ENCODE data around the gene RFPL3. TPM values are rescaled to one million over a fixed set of nuclear protein-coding genes. Genes with fewer than 3 reads are reported as not detected.

RFPL3 gene
- total and polyA plus RNA-seq, 2 of the 13 experiments (the other 11 are each of a cell fraction or from before 2014, with no cell fraction given) = not detected

DNA sequence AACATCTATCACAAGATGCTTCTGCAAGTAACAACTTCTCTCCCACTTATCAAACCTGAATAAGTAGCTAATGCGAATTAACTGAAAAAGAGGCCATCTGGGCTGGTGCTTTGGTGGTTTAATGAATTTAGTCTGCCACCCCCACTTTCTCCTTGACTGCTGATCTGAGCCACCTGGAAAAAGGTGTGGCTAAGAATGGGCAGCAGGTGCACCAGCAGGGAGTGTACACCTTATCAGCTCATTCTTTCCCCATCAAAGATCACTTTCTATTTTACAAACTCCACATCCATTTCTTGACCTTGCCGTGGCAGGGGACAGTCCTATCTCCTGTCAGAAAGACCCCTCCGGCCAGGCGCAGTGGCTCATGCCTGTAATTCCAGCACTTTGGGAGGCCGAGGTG is 6.5 kb downstream of the RFPL3 start:
- Histone ChIP-seq H3K9ac (ENCODE audit: insufficient read depth, low read depth, low read length) (no peak overlapping the region), H3K4me1 (ENCODE audit: insufficient read depth, low read length) (no peaks in the 10 kb centered on the region), H3K4me3 (replicated peaks in 1 of 3; ENCODE audit: insufficient read depth in 1 of 3, low read depth in 2 of 3, low read length in 3 of 3) (no peak overlapping the region), H2AFZ (ENCODE audit: low read length) (no peak overlapping the region), H3K36me3 (replicated peaks in 1 of 2; ENCODE audit: control insufficient read depth in 1 of 2, insufficient read depth in 2 of 2, low read length in 2 of 2) (no peaks in the 10 kb centered on the region), H3K27ac (ENCODE audit: extremely low read length, insufficient read depth, low read length) (no peak overlapping the region), H3K79me2 (ENCODE audit: insufficient read depth, low read length) (no peaks in the 10 kb centered on the region), H3K9me3 (ENCODE audit: low read length) (no peaks in the 10 kb centered on the region), H3K27me3 (ENCODE audit: control insufficient read depth in 1 of 2, insufficient read depth in 2 of 2, low read length in 2 of 2) (peaks cover 2 to 15% of the 10 kb centered on the region in 2 experiments; a peak in 3 of 5 replicates), H3K4me2 (ENCODE audit: low read depth, low read length) (no peak overlapping the region), H4K20me1 (ENCODE audit: insufficient read depth, low read length) (no peaks in the 10 kb centered on the region)
- intact Hi-C loops (cut with micrococcal nuclease; ENCODE audit: unreplicated experiment) = no loop called here
- in situ Hi-C loops (cut with HindIII; ENCODE audit: extremely low pct_ligation_motif_present, low pct_unique_long_range_greater_than_20kb) = no loop called here
- FAIRE-seq = no peak
- DNase-seq (ENCODE audit: low spot score) = no peak
- TF ChIP-seq TP53 (CRISPR knock-in tag; conservative IDR thresholded peaks at IDR 0.05) = no peak
- TF ChIP-seq ZNF230 (CRISPR knock-in tag; IDR thresholded peaks at IDR 0.05) = no peak
- no peak for TF ChIP-seq HNRNPL (IDR thresholded peaks at IDR 0.05; ENCODE audit: low read depth, low read length)
- no peak for ATAC-seq
- BruUV-seq (replicated peaks) = no TSS peak
- POLR2A ChIA-PET = no interaction called here
- WGBS (ENCODE audit: low lambda C conversion rate) = 49% methylated on average over 5 of the region's 5 CpGs
- CTCF ChIA-PET (ENCODE audit: low intra/inter-chr PET ratio, low total read pairs) = no interaction called here

DNA sequence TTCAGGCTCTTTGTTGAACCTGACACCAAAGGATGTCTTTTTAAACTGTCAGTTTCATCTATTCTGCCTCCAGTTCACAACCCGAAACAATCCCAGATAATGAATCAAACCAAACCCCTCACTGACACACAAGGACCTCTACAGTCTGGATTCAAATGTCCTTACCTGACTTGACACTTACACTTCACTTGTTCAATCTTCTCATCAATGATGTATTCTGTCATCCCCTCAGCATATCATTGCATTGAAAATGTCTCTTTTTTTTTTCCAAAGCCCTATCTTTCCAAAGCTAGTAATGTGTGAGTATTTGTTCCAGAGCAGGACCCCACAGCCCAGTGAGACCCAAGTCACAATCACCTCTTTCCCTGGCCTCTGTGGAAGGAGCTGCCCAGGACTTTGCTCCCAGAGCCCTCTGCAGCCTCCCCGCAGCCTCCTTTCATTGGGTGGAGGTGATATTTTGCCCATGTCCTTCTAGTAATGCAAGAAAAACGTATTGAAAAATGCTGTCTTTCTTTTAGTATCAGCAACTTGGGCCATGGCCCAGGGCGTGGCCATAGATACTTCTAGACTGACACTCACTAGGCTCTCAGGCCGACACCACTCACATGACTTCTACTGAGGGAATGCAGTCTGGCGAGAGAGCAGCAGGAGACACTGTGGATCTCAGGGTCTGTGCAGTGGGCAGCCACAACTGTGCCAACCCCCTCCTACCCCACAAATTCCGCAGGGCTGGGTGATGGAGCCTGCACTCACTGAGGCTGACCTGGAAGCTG is 18.2 kb downstream of the RFPL3 start:
- H3K79me2 ChIP-seq (ENCODE audit: insufficient read depth, low read length) = no peaks in the 10 kb centered on the region
- H3K4me2 ChIP-seq (ENCODE audit: low read depth, low read length) = no peak overlapping the region
- ChIA-PET CTCF (ENCODE audit: low intra/inter-chr PET ratio, low total read pairs) (no interaction called here), POLR2A (no interaction called here)
- DNase-seq (ENCODE audit: low spot score) (no peak), ATAC-seq (no peak), FAIRE-seq (no peak)
- no peaks in the 10 kb centered on the region for H3K36me3 ChIP-seq (replicated peaks in 1 of 2; ENCODE audit: control insufficient read depth in 1 of 2, insufficient read depth in 2 of 2, low read length in 2 of 2)
- no peaks in the 10 kb centered on the region for H3K9me3 ChIP-seq (ENCODE audit: low read length)
- no peak overlapping the region for H3K4me3 ChIP-seq (replicated peaks in 1 of 3; ENCODE audit: insufficient read depth in 1 of 3, low read depth in 2 of 3, low read length in 3 of 3)
- no TSS peak for BruUV-seq (replicated peaks)
- H2AFZ ChIP-seq (ENCODE audit: low read length) = no peak overlapping the region
- no peak overlapping the region for H3K27ac ChIP-seq (ENCODE audit: extremely low read length, insufficient read depth, low read length)
- H3K9ac ChIP-seq (ENCODE audit: insufficient read depth, low read depth, low read length) = no peak overlapping the region
- WGBS (ENCODE audit: low lambda C conversion rate) = 16% methylated on average over 5 of the region's 7 CpGs
- no peaks in the 10 kb centered on the region for H4K20me1 ChIP-seq (ENCODE audit: insufficient read depth, low read length)
- TF ChIP-seq RNF219 (CRISPR knock-in tag; IDR thresholded peaks at IDR 0.05) (no peak), ZEB1 (IDR thresholded peaks at IDR 0.05; ENCODE audit: insufficient replicate concordance, low read depth) (no peak), FOXC1 (CRISPR knock-in tag; IDR thresholded peaks at IDR 0.05; ENCODE audit: borderline replicate concordance) (no peak), NR1H2 (CRISPR knock-in tag; IDR thresholded peaks at IDR 0.05; ENCODE audit: borderline replicate concordance, low read depth) (no peak), ZNF746 (CRISPR knock-in tag; IDR thresholded peaks at IDR 0.05) (no peak), NCOA2 (CRISPR knock-in tag; IDR thresholded peaks at IDR 0.05) (no peak)
- TF ChIP-seq, protein P1, sequence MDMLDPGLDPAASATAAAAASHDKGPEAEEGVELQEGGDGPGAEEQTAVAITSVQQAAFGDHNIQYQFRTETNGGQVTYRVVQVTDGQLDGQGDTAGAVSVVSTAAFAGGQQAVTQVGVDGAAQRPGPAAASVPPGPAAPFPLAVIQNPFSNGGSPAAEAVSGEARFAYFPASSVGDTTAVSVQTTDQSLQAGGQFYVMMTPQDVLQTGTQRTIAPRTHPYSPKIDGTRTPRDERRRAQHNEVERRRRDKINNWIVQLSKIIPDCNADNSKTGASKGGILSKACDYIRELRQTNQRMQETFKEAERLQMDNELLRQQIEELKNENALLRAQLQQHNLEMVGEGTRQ (IDR thresholded peaks at IDR 0.05; ENCODE audit: low read depth, low read length) = no peak
- TF ChIP-seq, protein P1 (CRISPR knock-in tag; IDR thresholded peaks at IDR 0.05; ENCODE audit: borderline replicate concordance) = no peak
- intact Hi-C loops (cut with micrococcal nuclease; ENCODE audit: unreplicated experiment) (loop anchor here (10.0 kb wide), 1 partner anchor 271 kb away; no protein-coding TSS in a partner anchor), in situ Hi-C loops (cut with HindIII; ENCODE audit: extremely low pct_ligation_motif_present, low pct_unique_long_range_greater_than_20kb) (no loop called here)
- no peaks in the 10 kb centered on the region for H3K4me1 ChIP-seq (ENCODE audit: insufficient read depth, low read length)
- no peaks in the 10 kb centered on the region; a peak in 1 of 5 replicates for H3K27me3 ChIP-seq (ENCODE audit: control insufficient read depth in 1 of 2, insufficient read depth in 2 of 2, low read length in 2 of 2)

Data from HepG2 (cell line).